ENCODE results near the gene GIPC2.

The GIPC2 gene

DNA sequence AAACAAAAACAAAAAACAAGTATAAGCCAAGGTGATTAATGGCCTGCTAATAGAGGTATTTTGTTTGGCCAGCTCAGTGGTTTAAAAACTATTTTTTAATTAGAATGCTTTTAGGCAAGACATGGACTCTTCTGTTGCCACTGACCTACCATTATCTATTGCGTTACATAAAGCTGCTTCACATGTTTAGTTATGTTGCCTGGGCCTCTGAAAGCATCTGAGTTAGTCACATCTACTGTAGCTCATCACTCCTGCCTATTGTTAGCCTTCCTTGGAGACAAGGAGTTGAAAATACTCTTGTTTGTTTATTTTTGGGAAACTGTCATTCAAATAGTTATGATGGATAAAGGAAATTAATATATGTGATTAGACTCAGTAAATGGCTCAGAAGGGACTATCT, 26.7 kb upstream of the GIPC2 start:
- TF ChIP-seq ZBTB7A (IDR thresholded peaks at IDR 0.05; ENCODE audit: low read depth) = no peak
- no peak for TF ChIP-seq TAF1 (IDR thresholded peaks at IDR 0.05; ENCODE audit: low read depth)
- no peak for TF ChIP-seq EP300 (IDR thresholded peaks at IDR 0.05; ENCODE audit: borderline replicate concordance)
- TF ChIP-seq, protein P1, sequence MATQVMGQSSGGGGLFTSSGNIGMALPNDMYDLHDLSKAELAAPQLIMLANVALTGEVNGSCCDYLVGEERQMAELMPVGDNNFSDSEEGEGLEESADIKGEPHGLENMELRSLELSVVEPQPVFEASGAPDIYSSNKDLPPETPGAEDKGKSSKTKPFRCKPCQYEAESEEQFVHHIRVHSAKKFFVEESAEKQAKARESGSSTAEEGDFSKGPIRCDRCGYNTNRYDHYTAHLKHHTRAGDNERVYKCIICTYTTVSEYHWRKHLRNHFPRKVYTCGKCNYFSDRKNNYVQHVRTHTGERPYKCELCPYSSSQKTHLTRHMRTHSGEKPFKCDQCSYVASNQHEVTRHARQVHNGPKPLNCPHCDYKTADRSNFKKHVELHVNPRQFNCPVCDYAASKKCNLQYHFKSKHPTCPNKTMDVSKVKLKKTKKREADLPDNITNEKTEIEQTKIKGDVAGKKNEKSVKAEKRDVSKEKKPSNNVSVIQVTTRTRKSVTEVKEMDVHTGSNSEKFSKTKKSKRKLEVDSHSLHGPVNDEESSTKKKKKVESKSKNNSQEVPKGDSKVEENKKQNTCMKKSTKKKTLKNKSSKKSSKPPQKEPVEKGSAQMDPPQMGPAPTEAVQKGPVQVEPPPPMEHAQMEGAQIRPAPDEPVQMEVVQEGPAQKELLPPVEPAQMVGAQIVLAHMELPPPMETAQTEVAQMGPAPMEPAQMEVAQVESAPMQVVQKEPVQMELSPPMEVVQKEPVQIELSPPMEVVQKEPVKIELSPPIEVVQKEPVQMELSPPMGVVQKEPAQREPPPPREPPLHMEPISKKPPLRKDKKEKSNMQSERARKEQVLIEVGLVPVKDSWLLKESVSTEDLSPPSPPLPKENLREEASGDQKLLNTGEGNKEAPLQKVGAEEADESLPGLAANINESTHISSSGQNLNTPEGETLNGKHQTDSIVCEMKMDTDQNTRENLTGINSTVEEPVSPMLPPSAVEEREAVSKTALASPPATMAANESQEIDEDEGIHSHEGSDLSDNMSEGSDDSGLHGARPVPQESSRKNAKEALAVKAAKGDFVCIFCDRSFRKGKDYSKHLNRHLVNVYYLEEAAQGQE (IDR thresholded peaks at IDR 0.05; ENCODE audit: low read depth) = no peak

DNA sequence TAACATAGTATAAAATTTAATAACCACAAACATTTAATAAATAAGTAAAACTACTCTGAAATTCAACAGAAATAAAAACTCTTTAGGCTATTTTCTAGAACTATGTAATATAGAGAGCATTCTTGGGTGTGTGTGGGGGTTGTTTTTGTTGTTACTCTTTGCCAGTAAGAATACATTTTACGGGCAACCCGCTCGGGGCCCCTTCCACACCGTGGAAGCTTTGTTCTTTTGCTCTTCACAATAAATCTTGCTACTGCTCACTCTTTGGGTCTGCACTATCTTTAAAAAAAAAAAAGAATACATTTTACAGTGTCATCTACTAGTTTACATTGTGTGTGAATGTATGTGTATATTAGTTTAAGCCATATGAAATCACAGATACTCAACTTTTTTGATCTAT, 16.0 kb upstream of the GIPC2 start:
- TF ChIP-seq CREB1 (IDR thresholded peaks at IDR 0.05; ENCODE audit: low read depth) (no peak), TEAD4 (IDR thresholded peaks at IDR 0.05) (no peak), NFIC (IDR thresholded peaks at IDR 0.05) (no peak)

DNA sequence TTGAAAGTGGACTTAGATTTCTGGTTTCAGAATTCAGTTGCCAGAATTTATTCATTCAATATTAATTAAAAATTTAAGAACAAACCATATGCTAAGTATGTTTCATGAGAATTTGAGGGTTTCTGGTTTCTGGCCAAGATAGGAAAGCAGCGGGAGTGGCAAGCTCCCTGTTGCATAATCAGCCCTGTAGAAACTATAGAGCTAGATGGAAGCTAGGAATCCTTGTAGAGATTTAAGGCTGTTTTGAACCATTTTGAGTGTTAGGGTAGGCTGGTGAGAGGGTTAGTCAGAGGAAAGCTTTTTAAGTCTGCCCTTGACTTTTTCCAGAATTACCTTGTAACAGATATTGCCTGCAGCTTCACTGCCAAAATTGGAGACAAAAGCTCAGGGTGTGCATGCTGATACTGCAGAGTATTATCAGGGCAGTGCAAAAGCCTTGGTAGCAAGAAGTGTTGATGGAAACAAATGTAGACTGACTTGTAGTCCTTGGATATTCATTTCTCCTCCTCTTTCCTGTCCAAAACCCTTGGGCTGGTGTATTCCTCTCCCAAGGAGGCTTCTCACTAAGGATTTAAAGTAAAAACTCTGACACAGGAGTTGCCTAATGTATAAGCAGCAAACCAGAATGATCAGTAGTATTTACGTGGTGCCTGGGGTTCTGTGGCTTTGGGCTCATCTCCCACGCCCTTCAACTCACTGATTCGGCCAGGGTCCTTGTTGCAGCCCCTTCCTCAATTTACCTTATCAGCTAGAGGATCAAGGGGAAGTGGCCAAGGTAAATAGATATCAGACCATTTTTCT, 12.6 kb upstream of the GIPC2 start:
- TF ChIP-seq CEBPB (IDR thresholded peaks at IDR 0.05) (peak; percentile 84), EP300 (IDR thresholded peaks at IDR 0.05; ENCODE audit: borderline replicate concordance) (no peak), RAD21 (IDR thresholded peaks at IDR 0.05; ENCODE audit: low read depth) (no peak), ZBTB7A (IDR thresholded peaks at IDR 0.05; ENCODE audit: low read depth) (no peak), FOXM1 (IDR thresholded peaks at IDR 0.05; ENCODE audit: borderline replicate concordance, low read depth) (no peak)
- TF ChIP-seq, protein P1 (IDR thresholded peaks at IDR 0.05; ENCODE audit: low read depth) = no peak
- TF ChIP-seq, protein P2, sequence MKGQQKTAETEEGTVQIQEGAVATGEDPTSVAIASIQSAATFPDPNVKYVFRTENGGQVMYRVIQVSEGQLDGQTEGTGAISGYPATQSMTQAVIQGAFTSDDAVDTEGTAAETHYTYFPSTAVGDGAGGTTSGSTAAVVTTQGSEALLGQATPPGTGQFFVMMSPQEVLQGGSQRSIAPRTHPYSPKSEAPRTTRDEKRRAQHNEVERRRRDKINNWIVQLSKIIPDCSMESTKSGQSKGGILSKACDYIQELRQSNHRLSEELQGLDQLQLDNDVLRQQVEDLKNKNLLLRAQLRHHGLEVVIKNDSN (IDR thresholded peaks at IDR 0.05) = no peak

DNA sequence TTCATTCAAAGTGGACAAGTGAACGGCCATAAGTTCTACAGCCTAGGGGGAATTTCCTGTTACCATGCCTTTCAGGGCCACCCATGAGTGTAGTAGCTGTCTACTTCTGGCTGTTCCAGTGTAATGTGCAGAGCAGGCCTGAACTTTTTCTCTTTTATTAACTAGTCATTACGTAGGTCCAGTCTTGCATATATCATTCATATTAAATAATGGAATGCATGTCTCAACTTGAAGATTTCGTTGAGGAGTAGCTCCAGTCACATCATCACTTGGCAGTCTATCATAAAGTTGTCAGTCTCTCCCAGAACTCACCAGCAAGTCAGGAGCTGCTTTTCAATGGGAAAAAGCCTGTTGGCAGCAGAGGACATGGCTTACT, 12.0 kb upstream of the GIPC2 start:
- TF ChIP-seq TEAD4 (IDR thresholded peaks at IDR 0.05) = no peak
- TF ChIP-seq CREB1 (IDR thresholded peaks at IDR 0.05; ENCODE audit: low read depth) = no peak
- no peak for TF ChIP-seq EGR1 (IDR thresholded peaks at IDR 0.05)
- no peak for TF ChIP-seq EP300 (IDR thresholded peaks at IDR 0.05; ENCODE audit: borderline replicate concordance)
- no peak for TF ChIP-seq YY1 (IDR thresholded peaks at IDR 0.05; ENCODE audit: low read depth)
- no peak for TF ChIP-seq TAF1 (IDR thresholded peaks at IDR 0.05; ENCODE audit: low read depth)
- TF ChIP-seq CEBPB (IDR thresholded peaks at IDR 0.05) = no peak
- no peak for TF ChIP-seq NFIC (IDR thresholded peaks at IDR 0.05)
- TF ChIP-seq, protein P3, sequence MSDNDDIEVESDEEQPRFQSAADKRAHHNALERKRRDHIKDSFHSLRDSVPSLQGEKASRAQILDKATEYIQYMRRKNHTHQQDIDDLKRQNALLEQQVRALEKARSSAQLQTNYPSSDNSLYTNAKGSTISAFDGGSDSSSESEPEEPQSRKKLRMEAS (IDR thresholded peaks at IDR 0.05) = no peak
- TF ChIP-seq, protein P2 (IDR thresholded peaks at IDR 0.05) = no peak
- TF ChIP-seq TCF12 (IDR thresholded peaks at IDR 0.05; ENCODE audit: low read depth) = no peak
- TF ChIP-seq FOXM1 (IDR thresholded peaks at IDR 0.05; ENCODE audit: borderline replicate concordance, low read depth) = no peak
- TF ChIP-seq ZBTB7A (IDR thresholded peaks at IDR 0.05; ENCODE audit: low read depth) = no peak
- TF ChIP-seq, protein P1 (IDR thresholded peaks at IDR 0.05; ENCODE audit: low read depth) = no peak
- no peak for TF ChIP-seq RAD21 (IDR thresholded peaks at IDR 0.05; ENCODE audit: low read depth)

DNA sequence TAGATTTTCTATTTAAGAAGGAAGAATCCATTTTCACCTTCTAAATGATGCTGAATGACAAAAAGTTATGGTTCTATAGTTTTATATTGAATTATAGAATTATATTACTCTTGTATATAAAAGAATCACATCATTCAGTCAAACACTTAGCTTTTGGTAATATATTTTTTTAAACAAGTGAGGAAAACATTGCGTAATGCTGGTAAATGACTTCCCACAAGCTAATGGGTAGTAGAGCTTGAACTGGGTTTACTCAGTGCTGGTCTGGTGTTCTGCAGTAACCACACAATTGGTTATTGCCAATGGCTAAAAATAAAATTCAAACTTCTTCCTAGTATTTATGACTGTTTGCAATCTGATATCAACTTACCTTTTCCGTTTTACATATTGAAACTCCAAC, 10.6 kb upstream of the GIPC2 start:
- TF ChIP-seq NFIC (IDR thresholded peaks at IDR 0.05) = no peak
- no peak for TF ChIP-seq TCF12 (IDR thresholded peaks at IDR 0.05; ENCODE audit: low read depth)
- TF ChIP-seq RAD21 (IDR thresholded peaks at IDR 0.05; ENCODE audit: low read depth) = no peak
- TF ChIP-seq YY1 (IDR thresholded peaks at IDR 0.05; ENCODE audit: low read depth) = no peak
- TF ChIP-seq EGR1 (IDR thresholded peaks at IDR 0.05) = no peak
- TF ChIP-seq, protein P1 (IDR thresholded peaks at IDR 0.05; ENCODE audit: low read depth) = no peak
- no peak for TF ChIP-seq CEBPB (IDR thresholded peaks at IDR 0.05)
- TF ChIP-seq FOXM1 (IDR thresholded peaks at IDR 0.05; ENCODE audit: borderline replicate concordance, low read depth) = no peak
- no peak for TF ChIP-seq CREB1 (IDR thresholded peaks at IDR 0.05; ENCODE audit: low read depth)
- TF ChIP-seq, protein P2 (IDR thresholded peaks at IDR 0.05) = no peak
- no peak for TF ChIP-seq TAF1 (IDR thresholded peaks at IDR 0.05; ENCODE audit: low read depth)
- no peak for TF ChIP-seq TEAD4 (IDR thresholded peaks at IDR 0.05)
- no peak for TF ChIP-seq ZBTB7A (IDR thresholded peaks at IDR 0.05; ENCODE audit: low read depth)
- no peak for TF ChIP-seq EP300 (IDR thresholded peaks at IDR 0.05; ENCODE audit: borderline replicate concordance)
